Gastroesophageal sphincter (tissue), 3 donors: ENCODE measurements around the gene SGSM1.

ENCODE experiments used
- EP300 ChIP-seq: sonication (generic); formaldehyde crosslinking; IDR thresholded peaks from one replicate; pipeline ENCODE4 v1.6.1; 2017; ENCODE audit warnings: antibody characterized with exemption, mild to moderate bottlenecking
- TF ChIP-seq, protein P1 (sequence below), 4 experiments: fragments of 200-600 bp in 2 of 4; fragments of 450-650 bp in 2 of 4; sonication (generic) in 1 of 4; IDR thresholded peaks; one replicate each; pipeline ENCODE4 v1.5.1; 2017 to 2019; ENCODE audit warnings: antibody characterized with exemption in 4 of 4, mild to moderate bottlenecking in 2 of 4, moderate library complexity in 2 of 4

GRCh38 chr22:24789516-24789915 is 16.5 kb upstream of the SGSM1 start:
- TF ChIP-seq, protein P1, sequence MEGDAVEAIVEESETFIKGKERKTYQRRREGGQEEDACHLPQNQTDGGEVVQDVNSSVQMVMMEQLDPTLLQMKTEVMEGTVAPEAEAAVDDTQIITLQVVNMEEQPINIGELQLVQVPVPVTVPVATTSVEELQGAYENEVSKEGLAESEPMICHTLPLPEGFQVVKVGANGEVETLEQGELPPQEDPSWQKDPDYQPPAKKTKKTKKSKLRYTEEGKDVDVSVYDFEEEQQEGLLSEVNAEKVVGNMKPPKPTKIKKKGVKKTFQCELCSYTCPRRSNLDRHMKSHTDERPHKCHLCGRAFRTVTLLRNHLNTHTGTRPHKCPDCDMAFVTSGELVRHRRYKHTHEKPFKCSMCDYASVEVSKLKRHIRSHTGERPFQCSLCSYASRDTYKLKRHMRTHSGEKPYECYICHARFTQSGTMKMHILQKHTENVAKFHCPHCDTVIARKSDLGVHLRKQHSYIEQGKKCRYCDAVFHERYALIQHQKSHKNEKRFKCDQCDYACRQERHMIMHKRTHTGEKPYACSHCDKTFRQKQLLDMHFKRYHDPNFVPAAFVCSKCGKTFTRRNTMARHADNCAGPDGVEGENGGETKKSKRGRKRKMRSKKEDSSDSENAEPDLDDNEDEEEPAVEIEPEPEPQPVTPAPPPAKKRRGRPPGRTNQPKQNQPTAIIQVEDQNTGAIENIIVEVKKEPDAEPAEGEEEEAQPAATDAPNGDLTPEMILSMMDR (IDR thresholded peaks at IDR 0.05) = no peak
- no peak for TF ChIP-seq EP300
